ENCODE results near the gene ZFPL1.

The ZFPL1 gene

GRCh38 chr11:65132988-65133700 is 49.1 kb downstream of the ZFPL1 start:
- TF ChIP-seq TAF1 (IDR thresholded peaks at IDR 0.05; ENCODE audit: low read depth), result 0 out of 2 replicates have a peak, but pooled peaks have one; percentile 22
- TF ChIP-seq YY1 (IDR thresholded peaks at IDR 0.05; ENCODE audit: low read depth), result peak; percentile 37
- TF ChIP-seq USF1 (IDR thresholded peaks at IDR 0.05), result no peak

GRCh38 chr11:65133724-65134123 is 49.7 kb downstream of the ZFPL1 start:
- TF ChIP-seq USF1 (IDR thresholded peaks at IDR 0.05), result no peak
- no peak for TF ChIP-seq RAD21 (IDR thresholded peaks at IDR 0.05; ENCODE audit: low read depth)
- TF ChIP-seq ZBTB7A (IDR thresholded peaks at IDR 0.05; ENCODE audit: low read depth), result no peak
- TF ChIP-seq TAF1 (IDR thresholded peaks at IDR 0.05; ENCODE audit: low read depth), result no peak
- no peak for TF ChIP-seq CEBPB (IDR thresholded peaks at IDR 0.05)

GRCh38 chr11:65134240-65134951 is 50.4 kb downstream of the ZFPL1 start, which contains the start of gene SYVN1:
SYVN1 (minus strand) TSS chr11:65134519; CDS start chr11:65133601, 918 bp downstream.
- TF ChIP-seq MAX (IDR thresholded peaks at IDR 0.05) (peak; percentile 82), TEAD4 (IDR thresholded peaks at IDR 0.05) (no peak; the same call in 1 of the 2 replicates), TCF12 (IDR thresholded peaks at IDR 0.05; ENCODE audit: low read depth) (peak; percentile 71; the same call in 1 of the 2 replicates), EP300 (IDR thresholded peaks at IDR 0.05; ENCODE audit: borderline replicate concordance) (no peak), CREB1 (IDR thresholded peaks at IDR 0.05; ENCODE audit: low read depth) (peak; percentile 72), TAF1 (IDR thresholded peaks at IDR 0.05; ENCODE audit: low read depth) (peak; percentile 88), YY1 (IDR thresholded peaks at IDR 0.05; ENCODE audit: low read depth) (no peak), RAD21 (IDR thresholded peaks at IDR 0.05; ENCODE audit: low read depth) (no peak), FOXM1 (IDR thresholded peaks at IDR 0.05; ENCODE audit: borderline replicate concordance, low read depth) (peak; percentile 54), EGR1 (IDR thresholded peaks at IDR 0.05) (no peak), ZBTB7A (IDR thresholded peaks at IDR 0.05; ENCODE audit: low read depth) (peak; percentile 85), REST (IDR thresholded peaks at IDR 0.05; ENCODE audit: low read depth) (no peak), USF1 (IDR thresholded peaks at IDR 0.05) (no peak), CEBPB (IDR thresholded peaks at IDR 0.05) (no peak), NFIC (IDR thresholded peaks at IDR 0.05) (no peak)

GRCh38 chr11:65134952-65135632 is 51.1 kb downstream of the ZFPL1 start:
- TF ChIP-seq TAF1 (IDR thresholded peaks at IDR 0.05; ENCODE audit: low read depth), result peak; percentile 69; the same call in 1 of the 2 replicates
- peak; percentile 51; the same call in 1 of the 2 replicates for TF ChIP-seq NFIC (IDR thresholded peaks at IDR 0.05)
- TF ChIP-seq USF1 (IDR thresholded peaks at IDR 0.05), result no peak
- 0 out of 2 replicates have a peak, but pooled peaks have one; percentile 54 for TF ChIP-seq EGR1 (IDR thresholded peaks at IDR 0.05)
- 0 out of 2 replicates have a peak, but pooled peaks have one; percentile 1 for TF ChIP-seq MAX (IDR thresholded peaks at IDR 0.05)
- TF ChIP-seq FOXM1 (IDR thresholded peaks at IDR 0.05; ENCODE audit: borderline replicate concordance, low read depth), result no peak
- TF ChIP-seq EP300 (IDR thresholded peaks at IDR 0.05; ENCODE audit: borderline replicate concordance), result 0 out of 2 replicates have a peak, but pooled peaks have one; percentile 30

- no peak for TF ChIP-seq RAD21 (IDR thresholded peaks at IDR 0.05; ENCODE audit: low read depth)
- no peak for TF ChIP-seq ZBTB7A (IDR thresholded peaks at IDR 0.05; ENCODE audit: low read depth)
- TF ChIP-seq REST (IDR thresholded peaks at IDR 0.05; ENCODE audit: low read depth), result no peak
- no peak for TF ChIP-seq FOXM1 (IDR thresholded peaks at IDR 0.05; ENCODE audit: borderline replicate concordance, low read depth)
- TF ChIP-seq EGR1 (IDR thresholded peaks at IDR 0.05), result no peak
Observed at GRCh38 chr11:65135633-65136145, 51.7 kb downstream of the ZFPL1 start.
